Activated T-helper 1 cell treated with anti-CD3 and anti-CD28 coated beads, Interleukin-12 subunit alpha, Interleukin-12 subunit beta, Interleukin-2, Interleukin-4 antibody, amounts not matched to agents 30 ng/mL and 10 ng/mL and 1 ng/mL, durations not matched to agents 14 hours and 24 hours and 36 hours (primary cell): Measurements from ENCODE around the gene CDYL. TPM values are rescaled to one million over a fixed set of nuclear protein-coding genes. Genes with fewer than 3 reads are reported as not detected.
"Not testable (repeated sequence)": the region's sequence is repeated elsewhere in the genome, so short reads cannot be mapped to it uniquely, and the experiment has no call there.

ENCODE experiments used
- DNase-seq: peaks from one replicate; pipeline ENCODE4 v3.0.0; 2021; ENCODE audit warnings: low spot score
- H3K27ac Mint-ChIP-seq: one replicate; pipeline ENCODE4 v1.8.0; 2021; ENCODE audit warnings: mild to moderate bottlenecking, mixed read lengths
- H3K27me3 Mint-ChIP-seq: one replicate; pipeline ENCODE4 v1.8.0; 2022; ENCODE audit warnings: mild to moderate bottlenecking, moderate library complexity, mixed read lengths; ENCODE audit not compliant: insufficient read depth
- H3K36me3 Mint-ChIP-seq: one replicate; pipeline ENCODE4 v1.8.0; 2021; ENCODE audit warnings: low read depth, mixed read lengths
- H3K4me1 Mint-ChIP-seq: one replicate; pipeline ENCODE4 v1.8.0; 2021; ENCODE audit warnings: low read depth, mixed read lengths
- H3K4me3 Mint-ChIP-seq: one replicate; pipeline ENCODE4 v1.8.0; 2021; ENCODE audit warnings: mild to moderate bottlenecking, moderate library complexity, mixed read lengths
- H3K9me3 Mint-ChIP-seq: one replicate; pipeline ENCODE4 v1.8.0; 2021; ENCODE audit warnings: mixed read lengths
- intact Hi-C: fragments of 100-400 bp; cut with micrococcal nuclease; formaldehyde crosslinking; loops from one replicate; pipeline ENCODE4 v1.15.1; 2024
- total RNA-seq: library from RNA; stranded (reverse); gene quantifications from 2 replicates; pipeline ENCODE4 v1.2.3, GENCODE V29; 2022

The CDYL gene
- total RNA-seq, 1 donor from 2014 or later: 26.8 TPM

GRCh38 chr6:4840169-4840568 lies 64.0 kb downstream of the CDYL start:
- Mint-ChIP-seq H3K27ac (no peak overlapping the region), H3K27me3 (no peaks in the 10 kb centered on the region), H3K36me3 (peaks cover 2% of the 10 kb centered on the region), H3K4me3 (no peak overlapping the region), H3K9me3 (peaks cover 53% of the 10 kb centered on the region), H3K4me1 (peaks cover 32% of the 10 kb centered on the region)
- no peak for DNase-seq
- intact Hi-C loops: no loop called here

- intact Hi-C loops: no loop called here
- Mint-ChIP-seq H3K9me3 (peaks cover 43% of the 10 kb centered on the region), H3K4me1 (peaks cover 30% of the 10 kb centered on the region), H3K27me3 (no peaks in the 10 kb centered on the region), H3K36me3 (peaks cover 2% of the 10 kb centered on the region), H3K4me3 (no peak overlapping the region), H3K27ac (no peak overlapping the region)
- no peak for DNase-seq
Observed at GRCh38 chr6:4844108-4844507, 67.9 kb downstream of the CDYL start.

- intact Hi-C loops: loop anchor here (5.0 kb wide), 1 partner anchor 69 kb away; the partner anchor contains the start of gene CDYL
- Mint-ChIP-seq H3K4me1 (peaks cover 19% of the 10 kb centered on the region), H3K27ac (no peak overlapping the region), H3K36me3 (peaks cover 2% of the 10 kb centered on the region), H3K27me3 (no peaks in the 10 kb centered on the region), H3K9me3 (peaks cover 24% of the 10 kb centered on the region), H3K4me3 (no peak overlapping the region)
- no peak for DNase-seq
Observed at GRCh38 chr6:4846387-4846786, 70.2 kb downstream of the CDYL start.

GRCh38 chr6:4848382-4849068 lies 72.3 kb downstream of the CDYL start:
- Mint-ChIP-seq H3K27ac (no peak overlapping the region), H3K36me3 (peaks cover 2% of the 10 kb centered on the region), H3K4me3 (no peak overlapping the region), H3K27me3 (no peaks in the 10 kb centered on the region), H3K9me3 (peaks cover 11% of the 10 kb centered on the region), H3K4me1 (peaks cover 14% of the 10 kb centered on the region)
- intact Hi-C loops: loop anchor here (5.0 kb wide), 1 partner anchor 71 kb away; the partner anchor contains the start of gene CDYL
- DNase-seq: no peak

GRCh38 chr6:4849226-4850022 lies 73.2 kb downstream of the CDYL start:
- H3K4me3 Mint-ChIP-seq: no peak overlapping the region
- intact Hi-C loops: loop anchor here (5.0 kb wide), 1 partner anchor 72 kb away; the partner anchor contains the start of gene CDYL
- peaks cover 2% of the 10 kb centered on the region for H3K9me3 Mint-ChIP-seq
- no peaks in the 10 kb centered on the region for H3K36me3 Mint-ChIP-seq
- no peak for DNase-seq
- peaks cover 17% of the 10 kb centered on the region for H3K4me1 Mint-ChIP-seq
- H3K27ac Mint-ChIP-seq: no peak overlapping the region
- H3K27me3 Mint-ChIP-seq: no peaks in the 10 kb centered on the region

GRCh38 chr6:4851035-4851434 lies 74.8 kb downstream of the CDYL start:
- Mint-ChIP-seq H3K27me3 (no peaks in the 10 kb centered on the region), H3K4me1 (peaks cover 24% of the 10 kb centered on the region), H3K36me3 (no peaks in the 10 kb centered on the region), H3K27ac (no peak overlapping the region), H3K9me3 (no peaks in the 10 kb centered on the region), H3K4me3 (no peak overlapping the region)
- no peak for DNase-seq
- intact Hi-C loops: no loop called here

GRCh38 chr6:4852186-4852585 lies 76.0 kb downstream of the CDYL start:
- H3K27ac Mint-ChIP-seq, H3K9me3 Mint-ChIP-seq, H3K27me3 Mint-ChIP-seq, H3K36me3 Mint-ChIP-seq, H3K4me3 Mint-ChIP-seq, intact Hi-C loops, DNase-seq: not testable (repeated sequence)
- H3K4me1 Mint-ChIP-seq: peaks cover 33% of the 10 kb centered on the region

- no peaks in the 10 kb centered on the region for H3K36me3 Mint-ChIP-seq
- no peak overlapping the region for H3K27ac Mint-ChIP-seq
- H3K27me3 Mint-ChIP-seq: no peaks in the 10 kb centered on the region
- no peaks in the 10 kb centered on the region for H3K9me3 Mint-ChIP-seq
- no peak for DNase-seq
- intact Hi-C loops: no loop called here
- peaks cover 33% of the 10 kb centered on the region for H3K4me1 Mint-ChIP-seq
- H3K4me3 Mint-ChIP-seq: no peak overlapping the region
Observed at GRCh38 chr6:4852938-4853337, 76.7 kb downstream of the CDYL start.

GRCh38 chr6:4853349-4853748 lies 77.1 kb downstream of the CDYL start:
- H3K36me3 Mint-ChIP-seq: no peaks in the 10 kb centered on the region
- no peak overlapping the region for H3K4me3 Mint-ChIP-seq
- no peak for DNase-seq
- H3K27ac Mint-ChIP-seq: no peak overlapping the region
- intact Hi-C loops: no loop called here
- H3K9me3 Mint-ChIP-seq: no peaks in the 10 kb centered on the region
- H3K27me3 Mint-ChIP-seq: no peaks in the 10 kb centered on the region
- peaks cover 33% of the 10 kb centered on the region for H3K4me1 Mint-ChIP-seq

- H3K4me1 Mint-ChIP-seq: peaks cover 39% of the 10 kb centered on the region
Observed at GRCh38 chr6:4853782-4854511, 77.7 kb downstream of the CDYL start.

GRCh38 chr6:4856785-4857184 lies 80.6 kb downstream of the CDYL start:
- intact Hi-C loops: no loop called here
- H3K27me3 Mint-ChIP-seq: no peaks in the 10 kb centered on the region

More at GRCh38 chr6:4853782-4854511, 77.7 kb downstream of the CDYL start:
- H3K27ac Mint-ChIP-seq: no peak overlapping the region
- intact Hi-C loops: no loop called here
- DNase-seq: no peak
- H3K36me3 Mint-ChIP-seq: no peaks in the 10 kb centered on the region
- no peaks in the 10 kb centered on the region for H3K27me3 Mint-ChIP-seq
- H3K9me3 Mint-ChIP-seq: no peaks in the 10 kb centered on the region
- no peak overlapping the region for H3K4me3 Mint-ChIP-seq

GRCh38 chr6:4858194-4859015 lies 82.2 kb downstream of the CDYL start:
- H3K9me3 Mint-ChIP-seq: no peaks in the 10 kb centered on the region
- no peak overlapping the region for H3K27ac Mint-ChIP-seq
- no peak overlapping the region for H3K4me3 Mint-ChIP-seq
- intact Hi-C loops: no loop called here
- DNase-seq: no peak
- peaks cover 41% of the 10 kb centered on the region for H3K4me1 Mint-ChIP-seq
- no peaks in the 10 kb centered on the region for H3K36me3 Mint-ChIP-seq
- H3K27me3 Mint-ChIP-seq: no peaks in the 10 kb centered on the region

More at GRCh38 chr6:4856785-4857184, 80.6 kb downstream of the CDYL start:
- Mint-ChIP-seq H3K4me1 (peaks cover 42% of the 10 kb centered on the region), H3K4me3 (no peak overlapping the region), H3K9me3 (no peaks in the 10 kb centered on the region), H3K36me3 (no peaks in the 10 kb centered on the region), H3K27ac (no peak overlapping the region)
- no peak for DNase-seq
